H9 (cell line): ENCODE results near the gene PIPOX. TPM values are rescaled to one million over a fixed set of nuclear protein-coding genes. Genes with fewer than 3 reads are reported as not detected.

Source experiments
- DNase-seq: peaks from one replicate; pipeline ENCODE4 v3.0.0-alpha.2; 2017
- H2AFZ ChIP-seq: one replicate; pipeline ENCODE4 v1.6.1; 2013; ENCODE audit warnings: mild to moderate bottlenecking, low read length, control low read depth, moderate library complexity
- H2AK5ac ChIP-seq: 2 replicates; pipeline ENCODE4 v1.6.1; 2013; ENCODE audit warnings: low read length, control low read depth, mixed read lengths; ENCODE audit not compliant: insufficient read length
- H2BK120ac ChIP-seq: one replicate; pipeline ENCODE4 v1.6.1; 2013; ENCODE audit warnings: low read depth, mild to moderate bottlenecking, low read length, control low read depth, inconsistent platforms; ENCODE audit not compliant: poor library complexity, severe bottlenecking
- H2BK12ac ChIP-seq: 2 replicates; pipeline ENCODE4 v1.6.1; 2013; ENCODE audit warnings: low read length, control low read depth, mixed read lengths, low read depth; ENCODE audit not compliant: insufficient read length
- H2BK15ac ChIP-seq: 2 replicates; pipeline ENCODE4 v1.6.1; 2013; ENCODE audit warnings: low read depth, low read length, control low read depth
- H2BK20ac ChIP-seq: one replicate; pipeline ENCODE4 v1.6.1; 2013; ENCODE audit warnings: low read depth, mild to moderate bottlenecking, low read length, control low read depth, inconsistent platforms; ENCODE audit not compliant: poor library complexity, severe bottlenecking
- H2BK5ac ChIP-seq: 2 replicates; pipeline ENCODE4 v1.6.1; 2013; ENCODE audit warnings: low read length, control low read depth, mixed read lengths; ENCODE audit not compliant: insufficient read length
- H3K14ac ChIP-seq: 2 replicates; pipeline ENCODE4 v1.6.1; 2013; ENCODE audit warnings: low read length, control low read depth; ENCODE audit not compliant: insufficient read depth
- H3K18ac ChIP-seq: 2 replicates; pipeline ENCODE4 v1.6.1; 2013; ENCODE audit warnings: low read depth, mild to moderate bottlenecking, mixed read lengths, low read length, control low read depth; ENCODE audit not compliant: insufficient read length
- H3K23ac ChIP-seq: 2 replicates; pipeline ENCODE4 v1.6.1; 2013; ENCODE audit warnings: low read length, control low read depth, mixed read lengths, low read depth; ENCODE audit not compliant: insufficient read length
- H3K23me2 ChIP-seq: 2 replicates; pipeline ENCODE4 v1.6.1; 2013; ENCODE audit warnings: low read depth, mild to moderate bottlenecking, mixed read lengths, low read length, control low read depth; ENCODE audit not compliant: insufficient read length, poor library complexity, severe bottlenecking
- H3K27ac ChIP-seq: 2 replicates; pipeline ENCODE4 v1.5.1; 2013; ENCODE audit warnings: low read length, control low read depth, mixed read lengths, low read depth; ENCODE audit not compliant: insufficient read length
- H3K27me3 ChIP-seq: 2 replicates; pipeline ENCODE4 v1.6.1; 2013; ENCODE audit warnings: low read length, control low read depth, inconsistent platforms; ENCODE audit not compliant: insufficient read depth
- H3K4ac ChIP-seq: 2 replicates; pipeline ENCODE4 v1.6.1; 2013; ENCODE audit warnings: low read depth, mild to moderate bottlenecking, control low read depth, inconsistent platforms, low read length, moderate library complexity
- H3K4me1 ChIP-seq: 2 replicates; pipeline ENCODE4 v1.6.1; 2013; ENCODE audit warnings: low read length, control low read depth, inconsistent platforms; ENCODE audit not compliant: insufficient read depth
- H3K4me2 ChIP-seq: 2 replicates; pipeline ENCODE4 v1.6.1; 2013; ENCODE audit warnings: low read length, control low read depth, mixed read lengths; ENCODE audit not compliant: insufficient read length, insufficient read depth
- H3K56ac ChIP-seq: 2 replicates; pipeline ENCODE4 v1.6.1; 2013; ENCODE audit warnings: low read depth, mild to moderate bottlenecking, mixed read lengths, low read length, control low read depth; ENCODE audit not compliant: insufficient read length
- H3K79me1 ChIP-seq: 2 replicates; pipeline ENCODE4 v1.6.1; 2013; ENCODE audit warnings: low read depth, mild to moderate bottlenecking, moderate library complexity, low read length, control low read depth, inconsistent platforms; ENCODE audit not compliant: insufficient read depth, poor library complexity, severe bottlenecking
- H3K79me2 ChIP-seq: 2 replicates; pipeline ENCODE4 v1.6.1; 2013; ENCODE audit warnings: low read length, control low read depth, inconsistent platforms; ENCODE audit not compliant: insufficient read depth
- H3K9ac ChIP-seq: 2 replicates; pipeline ENCODE4 v1.6.1; 2013; ENCODE audit warnings: low read length, control low read depth, mixed read lengths; ENCODE audit not compliant: insufficient read length; ENCODE audit errors: extremely low read depth
- H3K9me3 ChIP-seq: one replicate; pipeline ENCODE4 v1.6.1; 2013; ENCODE audit warnings: low read depth, low read length, inconsistent platforms; ENCODE audit not compliant: control insufficient read depth
- H3T11ph ChIP-seq: one replicate; pipeline ENCODE4 v1.6.1; 2013; ENCODE audit warnings: mild to moderate bottlenecking, low read length, control low read depth, inconsistent platforms
- H4K20me1 ChIP-seq: one replicate; pipeline ENCODE4 v1.6.1; 2013; ENCODE audit not compliant: control insufficient read depth, insufficient read length, insufficient read depth
- H4K5ac ChIP-seq: 2 replicates; pipeline ENCODE4 v1.6.1; 2013; ENCODE audit warnings: low read depth, mild to moderate bottlenecking, mixed read lengths, low read length, control low read depth; ENCODE audit not compliant: insufficient read length
- H4K8ac ChIP-seq: replicated peaks from 2 replicates; pipeline ENCODE4 v1.6.1; 2013; ENCODE audit warnings: low read length, control low read depth, mixed read lengths, low read depth; ENCODE audit not compliant: insufficient read length
- H4K91ac ChIP-seq: 2 replicates; pipeline ENCODE4 v1.6.1; 2013; ENCODE audit warnings: low read depth, mild to moderate bottlenecking, moderate library complexity, mixed read lengths, low read length, control low read depth; ENCODE audit not compliant: insufficient read length
- H3K27ac Mint-ChIP-seq, 3 experiments: 2 replicates in 2 of 3; 3 replicates in 1 of 3; pipeline ENCODE4 v1.8.0; 2020 to 2021; ENCODE audit warnings: mixed read lengths in 3 of 3, mild to moderate bottlenecking in 1 of 3, moderate library complexity in 1 of 3
- H3K27me3 Mint-ChIP-seq: 2 replicates; pipeline ENCODE4 v1.8.0; 2021; ENCODE audit warnings: low read depth, mild to moderate bottlenecking, moderate library complexity, mixed read lengths
- H3K36me3 Mint-ChIP-seq, 3 experiments: 2 replicates in 2 of 3; 3 replicates in 1 of 3; pipeline ENCODE4 v1.8.0; 2020 to 2021; ENCODE audit warnings: low read depth in 3 of 3, mixed read lengths in 3 of 3; ENCODE audit not compliant: insufficient read depth in 1 of 3
- H3K4me1 Mint-ChIP-seq, 2 experiments: 2 replicates each; pipeline ENCODE4 v1.8.0; 2020; ENCODE audit warnings: mixed read lengths in 2 of 2
- H3K4me3 Mint-ChIP-seq, 2 experiments: 2 replicates in 1 of 2; 3 replicates in 1 of 2; pipeline ENCODE4 v1.8.0; 2020 to 2021; ENCODE audit warnings: mild to moderate bottlenecking in 2 of 2, mixed read lengths in 2 of 2, moderate library complexity in 1 of 2
- H3K9me3 Mint-ChIP-seq, 2 experiments: 2 replicates in 1 of 2; 3 replicates in 1 of 2; pipeline ENCODE4 v1.8.0; 2020; ENCODE audit warnings: mild to moderate bottlenecking in 2 of 2, mixed read lengths in 2 of 2, moderate library complexity in 1 of 2
- WGBS: extraction: QIAGEN DNeasy Blood & Tissue Kit; methylation state at CpG from one replicate; pipeline ENCODE4 v1.1.7; 2013; ENCODE audit warnings: missing lambda C conversion rate, low lambda C conversion rate, mixed read lengths; ENCODE audit not compliant: insufficient read length; ENCODE audit errors: extremely low coverage; 5-methylcytosine and 5-hydroxymethylcytosine counted together
- total RNA-seq: library from RNA; stranded (reverse); gene quantifications from 2 replicates; pipeline ENCODE4 v1.2.1, GENCODE V29; 2021
- TF ChIP-seq, protein P1 (sequence below): fragments of 200-600 bp; sonication (generic); conservative IDR thresholded peaks from 3 replicates; pipeline ENCODE4 v1.8.0; 2021; ENCODE audit warnings: antibody characterized with exemption, mild to moderate bottlenecking

PIPOX gene
- total RNA-seq, 1 experiment from 2014 or later, result 30.1 TPM

DNA sequence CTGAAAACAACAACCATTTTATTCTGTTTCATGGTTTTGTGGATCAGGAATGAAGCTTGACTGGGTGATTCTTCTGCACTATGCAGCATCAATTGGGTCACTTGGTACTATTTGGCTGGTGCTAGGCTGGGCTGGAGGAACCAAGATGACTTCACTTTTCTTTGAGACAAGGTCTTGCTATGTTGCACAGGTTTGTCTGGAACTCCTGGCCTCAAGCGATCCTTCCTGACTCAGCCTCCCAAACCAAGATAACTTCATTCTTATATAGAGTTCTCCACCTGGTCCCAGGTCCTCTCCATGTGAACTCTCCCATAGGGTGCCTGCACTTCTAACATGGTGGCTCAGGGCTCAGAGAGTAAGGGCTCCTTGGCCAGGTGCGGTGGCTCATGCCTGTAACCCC, 1.9 kb upstream of the PIPOX start:
- Mint-ChIP-seq H3K9me3 (no peaks in the 10 kb centered on the region), H3K27ac (peak overlapping the region in 2 of 3 experiments; percentile 98; a peak in 2 of 7 replicates), H3K36me3 (peaks cover under 1 to 13% (median 13%) of the 10 kb centered on the region in 3 experiments; a peak in 6 of 7 replicates), H3K4me3 (no peak overlapping the region), H3K27me3 (no peaks in the 10 kb centered on the region), H3K4me1 (peaks cover 47 to 50% of the 10 kb centered on the region in 2 experiments)
- H3K79me2 ChIP-seq, result no peaks in the 10 kb centered on the region; the same call in 1 of the 2 replicates
- TF ChIP-seq, protein P1, sequence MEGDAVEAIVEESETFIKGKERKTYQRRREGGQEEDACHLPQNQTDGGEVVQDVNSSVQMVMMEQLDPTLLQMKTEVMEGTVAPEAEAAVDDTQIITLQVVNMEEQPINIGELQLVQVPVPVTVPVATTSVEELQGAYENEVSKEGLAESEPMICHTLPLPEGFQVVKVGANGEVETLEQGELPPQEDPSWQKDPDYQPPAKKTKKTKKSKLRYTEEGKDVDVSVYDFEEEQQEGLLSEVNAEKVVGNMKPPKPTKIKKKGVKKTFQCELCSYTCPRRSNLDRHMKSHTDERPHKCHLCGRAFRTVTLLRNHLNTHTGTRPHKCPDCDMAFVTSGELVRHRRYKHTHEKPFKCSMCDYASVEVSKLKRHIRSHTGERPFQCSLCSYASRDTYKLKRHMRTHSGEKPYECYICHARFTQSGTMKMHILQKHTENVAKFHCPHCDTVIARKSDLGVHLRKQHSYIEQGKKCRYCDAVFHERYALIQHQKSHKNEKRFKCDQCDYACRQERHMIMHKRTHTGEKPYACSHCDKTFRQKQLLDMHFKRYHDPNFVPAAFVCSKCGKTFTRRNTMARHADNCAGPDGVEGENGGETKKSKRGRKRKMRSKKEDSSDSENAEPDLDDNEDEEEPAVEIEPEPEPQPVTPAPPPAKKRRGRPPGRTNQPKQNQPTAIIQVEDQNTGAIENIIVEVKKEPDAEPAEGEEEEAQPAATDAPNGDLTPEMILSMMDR, result no peak
- H4K8ac ChIP-seq, result no peak overlapping the region
- H3K27ac ChIP-seq, result no peak overlapping the region
- no peak overlapping the region for H3K14ac ChIP-seq
- H2AFZ ChIP-seq, result no peak overlapping the region
- WGBS, result no CpG with 5 or more reads among the region's 2 CpGs
- no peak overlapping the region for H2BK12ac ChIP-seq
- no peak overlapping the region for H4K5ac ChIP-seq
- DNase-seq, result no peak
- no peak overlapping the region for H3K23ac ChIP-seq
- H3K79me1 ChIP-seq, result no peaks in the 10 kb centered on the region
- no peak overlapping the region for H4K91ac ChIP-seq
- no peak overlapping the region for H3K56ac ChIP-seq
- peaks cover 6% of the 10 kb centered on the region for H3K23me2 ChIP-seq
- H2BK5ac ChIP-seq, result no peak overlapping the region
- H3K4me1 ChIP-seq, result peaks cover 19% of the 10 kb centered on the region
- no peak overlapping the region for H2BK120ac ChIP-seq
- no peaks in the 10 kb centered on the region for H3K9me3 ChIP-seq
- H2BK15ac ChIP-seq, result no peak overlapping the region
- H2BK20ac ChIP-seq, result peak overlapping the region; percentile 83
- H2AK5ac ChIP-seq, result no peak overlapping the region
- H4K20me1 ChIP-seq, result no peaks in the 10 kb centered on the region
- H3K18ac ChIP-seq, result no peak overlapping the region
- H3K9ac ChIP-seq, result no peak overlapping the region
- H3K27me3 ChIP-seq, result no peaks in the 10 kb centered on the region
- H3T11ph ChIP-seq, result no peak overlapping the region
- no peak overlapping the region for H3K4me2 ChIP-seq
- no peak overlapping the region for H3K4ac ChIP-seq
